CD4-positive, alpha-beta memory T cell (primary cell): ENCODE measurements around the gene KDM4C. TPM values are rescaled to one million over a fixed set of nuclear protein-coding genes. Genes with fewer than 3 reads are reported as not detected.

ENCODE experiments used
- CTCF ChIA-PET: fragments of 350-600 bp; sonication (Branson Sonifier 250); formaldehyde crosslinking; loops from one replicate; lab custom pipeline; 2021; ENCODE audit warnings: inconsistent platforms; ENCODE audit not compliant: partially characterized antibody; lab: Charles Lee
- POLR2A ChIA-PET: fragments of 350-600 bp; sonication (Branson Sonifier 250); formaldehyde crosslinking; loops from one replicate; lab custom pipeline; 2021; ENCODE audit not compliant: partially characterized antibody; lab: Charles Lee
- DNase-seq, 5 donors: peaks; one replicate each; pipeline versions ENCODE4 v3.0.0 to v3.0.0-alpha.2; 2020 to 2022; ENCODE audit warnings: mixed read lengths in 1 of 5
- H3K27ac ChIP-seq: one replicate; pipeline ENCODE4 v1.7.0; 2013; ENCODE audit warnings: low read depth, low read length
- H3K27me3 ChIP-seq: 2 replicates; pipeline ENCODE4 v1.7.0; 2013; ENCODE audit warnings: mild to moderate bottlenecking, low read length, moderate library complexity; ENCODE audit not compliant: insufficient read depth
- H3K36me3 ChIP-seq: 2 replicates; pipeline ENCODE4 v1.7.0; 2013; ENCODE audit warnings: mild to moderate bottlenecking, low read length, moderate library complexity; ENCODE audit not compliant: insufficient read depth
- H3K4me1 ChIP-seq: 2 replicates; pipeline ENCODE4 v1.7.0; 2013; ENCODE audit warnings: mild to moderate bottlenecking, low read length, moderate library complexity; ENCODE audit not compliant: insufficient read depth
- H3K4me3 ChIP-seq, 2 donors: one replicate each; pipeline ENCODE4 v1.7.0; 2013; ENCODE audit warnings: low read length in 2 of 2, mild to moderate bottlenecking in 1 of 2
- H3K9me3 ChIP-seq, 2 donors: one replicate each; pipeline ENCODE4 v1.7.0; 2013; ENCODE audit warnings: low read length in 2 of 2, control low read depth in 1 of 2; ENCODE audit not compliant: control insufficient read depth in 1 of 2
- H3K27ac Mint-ChIP-seq, 7 donors: one replicate each; pipeline ENCODE4 v1.8.0; 2020 to 2021; ENCODE audit warnings: mixed read lengths in 7 of 7, mild to moderate bottlenecking in 6 of 7, inconsistent platforms in 3 of 7, moderate library complexity in 3 of 7
- H3K27me3 Mint-ChIP-seq, 2 donors: one replicate each; pipeline ENCODE4 v1.8.0; 2020 to 2021; ENCODE audit warnings: mixed read lengths in 2 of 2
- H3K36me3 Mint-ChIP-seq, 2 donors: one replicate each; pipeline ENCODE4 v1.8.0; 2020 to 2021; ENCODE audit warnings: mixed read lengths in 2 of 2, inconsistent platforms in 1 of 2, mild to moderate bottlenecking in 1 of 2
- H3K4me1 Mint-ChIP-seq, 4 donors: one replicate each; pipeline ENCODE4 v1.8.0; 2020 to 2021; ENCODE audit warnings: mixed read lengths in 4 of 4, mild to moderate bottlenecking in 1 of 4
- H3K4me3 Mint-ChIP-seq, 8 donors: one replicate each; pipeline ENCODE4 v1.8.0; 2020 to 2021; ENCODE audit warnings: mixed read lengths in 8 of 8, mild to moderate bottlenecking in 7 of 8, moderate library complexity in 6 of 8, inconsistent platforms in 3 of 8
- H3K9me3 Mint-ChIP-seq, 8 donors: one replicate each; pipeline ENCODE4 v1.8.0; 2020 to 2021; ENCODE audit warnings: mixed read lengths in 8 of 8, mild to moderate bottlenecking in 5 of 8, inconsistent platforms in 3 of 8, moderate library complexity in 1 of 8
- intact Hi-C: fragments of 100-400 bp; cut with micrococcal nuclease; formaldehyde crosslinking; loops from one replicate; pipeline ENCODE4 v1.15.1; 2023
- polyA plus RNA-seq, 2 donors: library from polyadenylated mRNA; unstranded; fragments of 300-500 nt; fragmentation: Illumina TruSeq; gene quantifications; one replicate each; pipeline ENCODE4 v1.2.3, GENCODE V29; 2021
- total RNA-seq, 2 experiments: library from RNA; stranded (reverse); gene quantifications; one replicate each; pipeline ENCODE4 v1.2.3, GENCODE V29; 2021

The KDM4C gene
- total and polyA plus RNA-seq, 4 experiments from 2014 or later = 36.3 to 90.7 (median 58.8) TPM

- Mint-ChIP-seq H3K27me3 (no peaks in the 10 kb centered on the region), H3K27ac (no peak overlapping the region), H3K4me1 (peaks cover 54 to 87% (median 67%) of the 10 kb centered on the region in 4 donors), H3K9me3 (peaks cover 0 to 2% (median 0%) of the 10 kb centered on the region in 8 donors), H3K36me3 (peaks cover 3 to 9% of the 10 kb centered on the region in 2 donors), H3K4me3 (no peak overlapping the region)
- Histone ChIP-seq H3K4me1 (peaks cover 72% of the 10 kb centered on the region), H3K9me3 (no peaks in the 10 kb centered on the region), H3K4me3 (no peak overlapping the region), H3K27ac (no peak overlapping the region), H3K36me3 (no peaks in the 10 kb centered on the region), H3K27me3 (no peaks in the 10 kb centered on the region)
- no peak for DNase-seq
- ChIA-PET POLR2A (interaction anchor here (0.6 to 1.4 kb wide), 2 partner anchors 22 to 23 kb away, joined by 3 to 4 read pairs; partner anchors contain the start of gene KDM4C), CTCF (no interaction called here)
- intact Hi-C loops = no loop called here
Measured at GRCh38 chr9:6781476-6781875, 23.7 kb downstream of the KDM4C start.

GRCh38 chr9:6782345-6782744 lies 24.6 kb downstream of the KDM4C start:
- H3K36me3 Mint-ChIP-seq = peaks cover 3% of the 10 kb centered on the region in 2 donors
- H3K27ac Mint-ChIP-seq = peak overlapping the region in 6 of 7 donors; percentile 1 to 91 (median 56)
- no peaks in the 10 kb centered on the region for H3K27me3 ChIP-seq
- peaks cover 51 to 86% (median 65%) of the 10 kb centered on the region in 4 donors for H3K4me1 Mint-ChIP-seq
- CTCF ChIA-PET = no interaction called here
- H3K9me3 Mint-ChIP-seq = peaks cover 0 to 2% (median 0%) of the 10 kb centered on the region in 8 donors
- POLR2A ChIA-PET = interaction anchor here (1.4 kb wide), 1 partner anchor 24 kb away, joined by 4 read pairs; the partner anchor contains the start of gene KDM4C
- H3K27ac ChIP-seq = no peak overlapping the region
- DNase-seq = no peak
- intact Hi-C loops = no loop called here
- no peaks in the 10 kb centered on the region for H3K9me3 ChIP-seq
- peak overlapping the region in 4 of 8 donors; percentile 18 to 65 (median 51) for H3K4me3 Mint-ChIP-seq
- no peaks in the 10 kb centered on the region for H3K36me3 ChIP-seq
- H3K27me3 Mint-ChIP-seq = no peaks in the 10 kb centered on the region
- H3K4me3 ChIP-seq = no peak overlapping the region
- H3K4me1 ChIP-seq = peaks cover 76% of the 10 kb centered on the region

GRCh38 chr9:6782981-6783380 lies 25.2 kb downstream of the KDM4C start:
- H3K27ac Mint-ChIP-seq = peak overlapping the region in 6 of 7 donors; percentile 1 to 78 (median 56)
- H3K9me3 Mint-ChIP-seq = peaks cover 0 to 2% (median 0%) of the 10 kb centered on the region in 8 donors
- no peak for DNase-seq
- H3K36me3 ChIP-seq = no peaks in the 10 kb centered on the region
- peaks cover 83% of the 10 kb centered on the region for H3K4me1 ChIP-seq
- peaks cover 0 to 3% of the 10 kb centered on the region in 2 donors for H3K36me3 Mint-ChIP-seq
- no peak overlapping the region for H3K27ac ChIP-seq
- H3K4me3 Mint-ChIP-seq = peak overlapping the region in 7 of 8 donors; percentile 18 to 65 (median 51)
- peaks cover 52 to 86% (median 67%) of the 10 kb centered on the region in 4 donors for H3K4me1 Mint-ChIP-seq
- intact Hi-C loops = no loop called here
- ChIA-PET CTCF (no interaction called here), POLR2A (interaction anchor here (1.4 kb wide), 1 partner anchor 26 kb away, joined by 7 read pairs; the partner anchor contains the start of gene KDM4C)
- H3K4me3 ChIP-seq = no peak overlapping the region
- H3K9me3 ChIP-seq = no peaks in the 10 kb centered on the region
- no peaks in the 10 kb centered on the region for H3K27me3 ChIP-seq
- no peaks in the 10 kb centered on the region for H3K27me3 Mint-ChIP-seq

GRCh38 chr9:6783753-6784152 lies 26.0 kb downstream of the KDM4C start:
- H3K36me3 ChIP-seq = no peaks in the 10 kb centered on the region
- no peak for DNase-seq
- ChIA-PET POLR2A (interaction anchor here (1.0 to 1.4 kb wide), 2 partner anchors 14 to 27 kb away, joined by 3 to 7 read pairs; partner anchors contain the start of gene KDM4C), CTCF (interaction anchor here (1.6 kb wide), 1 partner anchor 196 kb away, joined by 3 read pairs; no protein-coding TSS in a partner anchor)
- H3K27ac Mint-ChIP-seq = peak overlapping the region; percentile 6 to 81 (median 62)
- peaks cover 90% of the 10 kb centered on the region for H3K4me1 ChIP-seq
- no peaks in the 10 kb centered on the region for H3K27me3 ChIP-seq
- H3K9me3 Mint-ChIP-seq = peaks cover 0 to 2% (median 0%) of the 10 kb centered on the region in 8 donors
- H3K9me3 ChIP-seq = no peaks in the 10 kb centered on the region
- peak overlapping the region in 6 of 8 donors; percentile 2 to 65 (median 52) for H3K4me3 Mint-ChIP-seq
- intact Hi-C loops = no loop called here
- no peak overlapping the region for H3K4me3 ChIP-seq
- H3K27ac ChIP-seq = no peak overlapping the region
- peaks cover 3 to 6% of the 10 kb centered on the region in 2 donors for H3K36me3 Mint-ChIP-seq
- no peaks in the 10 kb centered on the region for H3K27me3 Mint-ChIP-seq
- peaks cover 59 to 93% (median 74%) of the 10 kb centered on the region in 4 donors for H3K4me1 Mint-ChIP-seq

GRCh38 chr9:6785682-6786081 lies 27.9 kb downstream of the KDM4C start:
- H3K36me3 Mint-ChIP-seq = peaks cover 3 to 5% of the 10 kb centered on the region in 2 donors
- H3K27ac Mint-ChIP-seq = peak overlapping the region in 5 of 7 donors; percentile 2 to 81 (median 56)
- H3K36me3 ChIP-seq = no peaks in the 10 kb centered on the region
- intact Hi-C loops = no loop called here
- peaks cover 51 to 80% (median 66%) of the 10 kb centered on the region in 4 donors for H3K4me1 Mint-ChIP-seq
- ChIA-PET POLR2A (no interaction called here), CTCF (no interaction called here)
- H3K4me3 ChIP-seq = no peak overlapping the region
- H3K27me3 Mint-ChIP-seq = no peaks in the 10 kb centered on the region
- no peaks in the 10 kb centered on the region for H3K27me3 ChIP-seq
- no peak for DNase-seq
- peaks cover 0 to 2% (median 0%) of the 10 kb centered on the region in 8 donors for H3K9me3 Mint-ChIP-seq
- H3K27ac ChIP-seq = no peak overlapping the region
- H3K9me3 ChIP-seq = no peaks in the 10 kb centered on the region
- H3K4me1 ChIP-seq = peaks cover 73% of the 10 kb centered on the region
- no peak overlapping the region for H3K4me3 Mint-ChIP-seq

GRCh38 chr9:6787793-6788161 lies 30.0 kb downstream of the KDM4C start:
- Mint-ChIP-seq H3K27ac (peak overlapping the region in 6 of 7 donors; percentile 5 to 36 (median 22)), H3K27me3 (no peaks in the 10 kb centered on the region), H3K36me3 (peaks cover 6 to 10% of the 10 kb centered on the region in 2 donors), H3K4me1 (peaks cover 39 to 70% (median 55%) of the 10 kb centered on the region in 4 donors), H3K9me3 (peaks cover 0 to under 1% (median 0%) of the 10 kb centered on the region in 8 donors), H3K4me3 (peak overlapping the region in 2 of 8 donors; percentile 1 to 7)
- Histone ChIP-seq H3K27ac (no peak overlapping the region), H3K4me3 (no peak overlapping the region), H3K4me1 (peaks cover 52% of the 10 kb centered on the region), H3K9me3 (no peaks in the 10 kb centered on the region), H3K27me3 (no peaks in the 10 kb centered on the region), H3K36me3 (no peaks in the 10 kb centered on the region)
- DNase-seq = no peak
- intact Hi-C loops = no loop called here
- ChIA-PET POLR2A (no interaction called here), CTCF (no interaction called here)

- intact Hi-C loops = no loop called here
- Histone ChIP-seq H3K4me1 (peaks cover 46% of the 10 kb centered on the region), H3K27ac (no peak overlapping the region), H3K9me3 (no peaks in the 10 kb centered on the region), H3K27me3 (no peaks in the 10 kb centered on the region), H3K4me3 (no peak overlapping the region), H3K36me3 (no peaks in the 10 kb centered on the region)
- Mint-ChIP-seq H3K27me3 (no peaks in the 10 kb centered on the region), H3K36me3 (peaks cover 11 to 14% of the 10 kb centered on the region in 2 donors), H3K4me1 (peaks cover 33 to 64% (median 49%) of the 10 kb centered on the region in 4 donors), H3K27ac (peak overlapping the region; percentile 5 to 76 (median 31)), H3K9me3 (no peaks in the 10 kb centered on the region), H3K4me3 (peak overlapping the region in 2 of 8 donors; percentile 7 to 12)
- POLR2A ChIA-PET = no interaction called here
- CTCF ChIA-PET = no interaction called here
- DNase-seq = no peak
Measured at GRCh38 chr9:6788162-6789016, 30.6 kb downstream of the KDM4C start.
